Measurements from ENCODE around the gene MDP1.

MDP1 gene

GRCh38 chr14:24190416-24190815 is 25.4 kb downstream of the MDP1 start:
- H3K79me2 ChIP-seq (ENCODE audit: insufficient read depth, low read length), result peaks cover 32% of the 10 kb centered on the region
- H3K4me3 ChIP-seq (ENCODE audit: low read length, poor library complexity, severe bottlenecking), result no peak overlapping the region
- peaks cover 22% of the 10 kb centered on the region for H3K4me1 ChIP-seq (ENCODE audit: insufficient read depth, low read length, poor library complexity, severe bottlenecking)
- TF ChIP-seq CTCF (conservative IDR thresholded peaks at IDR 0.05; ENCODE audit: low read length) (no peak), EZH2phosphoT487 (IDR thresholded peaks at IDR 0.05; ENCODE audit: borderline replicate concordance) (no peak)
- no peaks in the 10 kb centered on the region for H4K20me1 ChIP-seq (ENCODE audit: insufficient read depth, low read length, poor library complexity, severe bottlenecking)
- no peaks in the 10 kb centered on the region for H3K27me3 ChIP-seq (ENCODE audit: insufficient read depth, low read length, poor library complexity, severe bottlenecking)
- H3K36me3 ChIP-seq (ENCODE audit: insufficient read depth, low read length), result no peaks in the 10 kb centered on the region; the same call in 1 of the 2 replicates
- no peak overlapping the region for H2AFZ ChIP-seq (ENCODE audit: low read length)
- H3F3A ChIP-seq (ENCODE audit: low read depth), result no peaks in the 10 kb centered on the region
- no peak overlapping the region for H3K4me2 ChIP-seq (ENCODE audit: low read depth, low read length, poor library complexity, severe bottlenecking)
- no peaks in the 10 kb centered on the region for H3K9me3 ChIP-seq (ENCODE audit: insufficient read depth, low read depth, low read length)
- no peaks in the 10 kb centered on the region for H3K9me2 ChIP-seq (replicated peaks; ENCODE audit: low read depth, low read length)
- no peak overlapping the region for H3K9ac ChIP-seq (ENCODE audit: low read depth, low read length, poor library complexity, severe bottlenecking)

GRCh38 chr14:24189460-24189859 is 26.4 kb downstream of the MDP1 start:
- TF ChIP-seq EZH2phosphoT487 (IDR thresholded peaks at IDR 0.05; ENCODE audit: borderline replicate concordance) (no peak), CTCF (conservative IDR thresholded peaks at IDR 0.05; ENCODE audit: low read length) (no peak)
- Histone ChIP-seq H2AFZ (ENCODE audit: low read length) (peak overlapping the region; percentile 26; the same call in 1 of the 2 replicates), H3K4me2 (ENCODE audit: low read depth, low read length, poor library complexity, severe bottlenecking) (peak overlapping the region; percentile 84), H3K9me3 (ENCODE audit: insufficient read depth, low read depth, low read length) (no peaks in the 10 kb centered on the region), H3K9ac (ENCODE audit: low read depth, low read length, poor library complexity, severe bottlenecking) (peak overlapping the region; percentile 70), H3K27me3 (ENCODE audit: insufficient read depth, low read length, poor library complexity, severe bottlenecking) (no peaks in the 10 kb centered on the region), H3K4me3 (ENCODE audit: low read length, poor library complexity, severe bottlenecking) (peak overlapping the region; percentile 80), H3K79me2 (ENCODE audit: insufficient read depth, low read length) (peaks cover 24% of the 10 kb centered on the region), H3K9me2 (replicated peaks; ENCODE audit: low read depth, low read length) (no peaks in the 10 kb centered on the region), H3K4me1 (ENCODE audit: insufficient read depth, low read length, poor library complexity, severe bottlenecking) (peaks cover 18% of the 10 kb centered on the region), H4K20me1 (ENCODE audit: insufficient read depth, low read length, poor library complexity, severe bottlenecking) (no peaks in the 10 kb centered on the region), H3K36me3 (ENCODE audit: insufficient read depth, low read length) (no peaks in the 10 kb centered on the region; the same call in 1 of the 2 replicates), H3F3A (ENCODE audit: low read depth) (no peaks in the 10 kb centered on the region)

GRCh38 chr14:24189059-24189375 is 26.8 kb downstream of the MDP1 start:
- H2AFZ ChIP-seq (ENCODE audit: low read length), result peak overlapping the region; percentile 26; the same call in 1 of the 2 replicates
- H3K4me1 ChIP-seq (ENCODE audit: insufficient read depth, low read length, poor library complexity, severe bottlenecking), result peaks cover 13% of the 10 kb centered on the region
- H3K36me3 ChIP-seq (ENCODE audit: insufficient read depth, low read length), result no peaks in the 10 kb centered on the region; the same call in 1 of the 2 replicates
- H3F3A ChIP-seq (ENCODE audit: low read depth), result no peaks in the 10 kb centered on the region
- H3K4me3 ChIP-seq (ENCODE audit: low read length, poor library complexity, severe bottlenecking), result peak overlapping the region; percentile 80
- no peaks in the 10 kb centered on the region for H3K9me3 ChIP-seq (ENCODE audit: insufficient read depth, low read depth, low read length)
- H3K9me2 ChIP-seq (replicated peaks; ENCODE audit: low read depth, low read length), result no peaks in the 10 kb centered on the region
- H3K79me2 ChIP-seq (ENCODE audit: insufficient read depth, low read length), result peaks cover 19% of the 10 kb centered on the region; the same call in 1 of the 2 replicates
- TF ChIP-seq EZH2phosphoT487 (IDR thresholded peaks at IDR 0.05; ENCODE audit: borderline replicate concordance) (no peak), CTCF (conservative IDR thresholded peaks at IDR 0.05; ENCODE audit: low read length) (no peak)
- peak overlapping the region; percentile 84 for H3K4me2 ChIP-seq (ENCODE audit: low read depth, low read length, poor library complexity, severe bottlenecking)
- no peaks in the 10 kb centered on the region for H3K27me3 ChIP-seq (ENCODE audit: insufficient read depth, low read length, poor library complexity, severe bottlenecking)
- no peaks in the 10 kb centered on the region for H4K20me1 ChIP-seq (ENCODE audit: insufficient read depth, low read length, poor library complexity, severe bottlenecking)
- H3K9ac ChIP-seq (ENCODE audit: low read depth, low read length, poor library complexity, severe bottlenecking), result peak overlapping the region; percentile 70
